GM12801 (cell line): ENCODE measurements around the gene AGAP1.

Experiments
- CTCF ChIP-seq: IDR thresholded peaks from one replicate; pipeline ENCODE4 v1.5.1; 2011; ENCODE audit warnings: control low read depth; ENCODE audit not compliant: insufficient read length; ENCODE audit errors: extremely low read depth

The AGAP1 gene

DNA sequence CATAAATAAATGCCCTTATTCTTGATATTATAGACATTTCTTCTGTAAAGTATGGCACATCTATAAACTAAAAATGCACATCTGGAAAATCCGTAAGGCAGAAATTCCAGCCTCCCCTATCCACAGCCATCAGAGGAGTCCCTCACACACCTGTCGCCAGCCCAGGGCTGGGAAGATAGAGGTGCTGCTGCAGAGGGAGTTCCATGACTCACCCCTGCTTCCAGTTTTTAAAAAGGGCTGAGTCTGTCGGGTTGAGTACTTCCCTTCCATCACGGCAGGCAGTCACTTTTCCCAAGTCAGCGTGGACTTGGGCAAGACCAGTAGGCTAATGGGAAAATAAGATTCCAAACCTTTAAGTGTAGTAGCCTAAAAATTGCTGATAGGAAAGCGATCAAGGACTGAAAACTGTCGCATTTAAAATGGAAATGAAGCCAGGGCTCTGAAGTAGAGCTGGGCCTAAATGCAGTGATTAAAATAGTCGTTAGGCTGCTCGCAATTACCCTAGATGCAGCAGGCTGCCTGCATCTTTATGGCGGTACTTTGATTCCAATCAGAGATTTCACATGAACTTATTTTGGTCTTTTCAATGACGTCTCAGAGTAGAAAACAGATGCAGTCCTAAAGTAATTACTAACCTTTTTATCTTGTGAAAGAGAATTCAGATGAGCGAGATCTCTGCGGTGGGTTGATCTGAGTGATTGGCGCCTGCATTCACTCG is 280.5 kb downstream of the AGAP1 start:
- TF ChIP-seq CTCF: no peak

DNA sequence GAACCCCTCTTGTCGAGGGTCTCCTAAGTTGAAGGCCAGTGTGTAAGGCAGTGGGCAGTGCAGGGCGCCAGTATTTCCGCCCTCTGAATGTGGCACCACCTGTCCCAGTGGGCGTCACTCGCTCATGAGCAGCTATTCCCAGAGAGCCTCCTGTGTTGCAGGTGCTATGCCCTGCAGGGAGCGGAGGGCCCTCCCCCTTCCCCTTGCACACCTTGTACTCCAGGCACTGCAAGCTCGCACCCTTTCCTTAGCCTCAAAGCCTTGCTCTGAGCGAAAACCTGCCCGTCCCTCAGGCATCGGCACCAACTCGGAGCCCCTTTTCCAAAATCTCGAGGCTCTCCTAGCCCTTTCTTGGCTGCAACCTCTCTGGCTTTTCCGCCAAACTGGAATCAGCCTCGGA is 282.7 kb downstream of the AGAP1 start:
- no peak for TF ChIP-seq CTCF

GRCh38 chr2:235779444-235779896 is 285.6 kb downstream of the AGAP1 start:
- TF ChIP-seq CTCF: no peak

GRCh38 chr2:235780401-235780800 is 286.6 kb downstream of the AGAP1 start:
- no peak for TF ChIP-seq CTCF

DNA sequence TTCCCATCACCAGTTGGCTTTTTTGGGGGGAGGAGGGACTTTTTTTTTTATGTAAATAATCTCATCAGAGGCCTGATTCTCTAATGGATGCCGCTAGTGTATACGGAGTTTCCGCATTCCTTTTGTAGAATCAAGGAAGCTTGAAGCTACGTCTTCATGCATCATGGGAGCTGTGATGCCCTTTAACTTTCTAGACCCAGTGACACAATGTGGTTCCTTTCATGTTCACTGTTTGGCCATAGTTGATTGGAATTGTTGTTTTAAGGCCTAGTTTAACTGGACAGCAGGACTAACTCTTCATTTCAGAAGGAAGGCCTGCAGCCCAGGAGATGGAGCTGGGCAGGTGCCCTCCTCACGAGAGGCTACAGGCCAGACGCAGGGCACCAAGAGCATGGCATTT is 287.9 kb downstream of the AGAP1 start:
- no peak for TF ChIP-seq CTCF

DNA sequence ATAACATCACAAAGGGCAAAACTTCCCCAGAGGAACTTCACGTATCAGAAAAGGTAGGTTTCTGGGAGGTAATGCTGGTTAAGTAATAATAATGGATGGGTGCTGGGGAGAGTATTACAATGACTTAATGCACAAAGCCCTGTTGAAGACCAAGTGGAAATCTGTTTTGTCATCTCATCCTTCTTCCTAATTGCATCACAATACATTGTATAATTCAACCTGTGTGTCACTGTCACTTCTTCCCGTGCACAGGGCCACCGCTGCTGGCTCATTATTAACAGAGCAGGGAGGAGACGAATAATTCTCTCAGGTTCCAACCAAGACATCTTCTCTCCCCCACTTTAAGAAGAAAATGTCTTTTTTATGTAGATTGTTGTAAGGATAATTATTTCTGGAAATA is 290.9 kb downstream of the AGAP1 start:
- TF ChIP-seq CTCF: no peak

GRCh38 chr2:235789552-235789951 is 295.7 kb downstream of the AGAP1 start:
- TF ChIP-seq CTCF: no peak
